MM.1S (cell line): ENCODE data around the gene NBAS.

Source experiments
- CTCF ChIP-seq: fragments of 300-600 bp; sonication (generic); IDR thresholded peaks from 2 replicates; pipeline ENCODE4 v1.5.1; 2016; ENCODE audit warnings: antibody characterized with exemption, low read length, mixed read lengths
- EZH2 ChIP-seq: fragments of 300-600 bp; sonication (generic); optimal IDR thresholded peaks from 2 replicates; pipeline ENCODE3; 2017; ENCODE audit warnings: low read depth, mild to moderate bottlenecking, antibody characterized with exemption, low read length, mixed read lengths

GRCh38 chr2:15498554-15498953 is 62.6 kb downstream of the NBAS start:
- no peak for TF ChIP-seq CTCF
- no peak for TF ChIP-seq EZH2
